ENCODE results near the gene ERRFI1.

DNA sequence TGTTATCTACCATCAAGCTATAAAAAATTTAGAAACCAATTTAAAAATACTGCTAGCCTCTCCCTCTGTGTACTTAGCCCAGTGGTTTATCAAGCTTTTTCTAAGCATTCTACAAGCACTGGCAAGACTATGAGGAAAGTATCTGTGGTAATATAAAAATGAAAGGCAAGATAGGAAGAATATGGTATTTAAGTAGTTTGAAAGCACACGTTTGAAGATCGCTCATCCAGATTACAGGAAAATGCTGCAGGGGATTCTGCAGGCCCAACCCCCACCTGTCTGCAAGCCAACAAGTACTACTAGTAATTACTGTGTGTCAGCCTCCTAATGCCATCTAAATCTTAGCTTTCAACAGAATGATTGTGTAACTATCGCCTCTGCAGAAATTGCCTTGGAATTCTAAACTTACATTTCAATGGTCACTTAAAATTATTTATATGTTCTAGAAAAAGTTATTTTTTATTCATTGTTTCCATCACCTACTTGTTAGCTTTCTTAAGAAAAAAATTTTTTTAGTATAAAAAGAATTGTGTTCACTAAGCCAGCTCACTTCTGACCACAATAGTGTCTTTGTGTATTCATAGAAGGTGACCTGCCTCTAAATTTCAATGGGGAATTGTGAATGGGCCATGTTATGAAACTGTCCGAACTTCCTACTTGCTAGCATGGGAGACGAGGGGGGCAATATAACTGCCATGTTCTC is 8.5 kb downstream of the ERRFI1 start:
- TF ChIP-seq, protein P1, sequence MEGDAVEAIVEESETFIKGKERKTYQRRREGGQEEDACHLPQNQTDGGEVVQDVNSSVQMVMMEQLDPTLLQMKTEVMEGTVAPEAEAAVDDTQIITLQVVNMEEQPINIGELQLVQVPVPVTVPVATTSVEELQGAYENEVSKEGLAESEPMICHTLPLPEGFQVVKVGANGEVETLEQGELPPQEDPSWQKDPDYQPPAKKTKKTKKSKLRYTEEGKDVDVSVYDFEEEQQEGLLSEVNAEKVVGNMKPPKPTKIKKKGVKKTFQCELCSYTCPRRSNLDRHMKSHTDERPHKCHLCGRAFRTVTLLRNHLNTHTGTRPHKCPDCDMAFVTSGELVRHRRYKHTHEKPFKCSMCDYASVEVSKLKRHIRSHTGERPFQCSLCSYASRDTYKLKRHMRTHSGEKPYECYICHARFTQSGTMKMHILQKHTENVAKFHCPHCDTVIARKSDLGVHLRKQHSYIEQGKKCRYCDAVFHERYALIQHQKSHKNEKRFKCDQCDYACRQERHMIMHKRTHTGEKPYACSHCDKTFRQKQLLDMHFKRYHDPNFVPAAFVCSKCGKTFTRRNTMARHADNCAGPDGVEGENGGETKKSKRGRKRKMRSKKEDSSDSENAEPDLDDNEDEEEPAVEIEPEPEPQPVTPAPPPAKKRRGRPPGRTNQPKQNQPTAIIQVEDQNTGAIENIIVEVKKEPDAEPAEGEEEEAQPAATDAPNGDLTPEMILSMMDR (IDR thresholded peaks at IDR 0.05; ENCODE audit: low read depth, low read length), result no peak
- no peak for TF ChIP-seq POLR2A (IDR thresholded peaks at IDR 0.05; ENCODE audit: extremely low read depth, insufficient read length)
- TF ChIP-seq, protein P2, sequence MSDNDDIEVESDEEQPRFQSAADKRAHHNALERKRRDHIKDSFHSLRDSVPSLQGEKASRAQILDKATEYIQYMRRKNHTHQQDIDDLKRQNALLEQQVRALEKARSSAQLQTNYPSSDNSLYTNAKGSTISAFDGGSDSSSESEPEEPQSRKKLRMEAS (IDR thresholded peaks at IDR 0.05; ENCODE audit: low read depth, low read length), result no peak

All from NB4 (cell line).